RCC 7860 (cell line): ENCODE results near the gene BPIFB6.

Source experiments
- DNase-seq: peaks from one replicate; pipeline ENCODE4 v3.0.0-alpha.2; 2015; ENCODE audit warnings: low spot score
- FAIRE-seq: peaks from 2 replicates; lab custom pipeline; 2012; peaks lifted over from hg19 to GRCh38; lab: Jason Lieb, UNC

The BPIFB6 gene

GRCh38 chr20:33015114-33015484 lies 16.3 kb upstream of the BPIFB6 start:
- no peak for DNase-seq
- no peak for FAIRE-seq

GRCh38 chr20:33015700-33016580 lies 15.5 kb upstream of the BPIFB6 start:
- DNase-seq: no peak
- no peak for FAIRE-seq

GRCh38 chr20:33016581-33017109 lies 14.8 kb upstream of the BPIFB6 start:
- no peak for DNase-seq
- no peak for FAIRE-seq

GRCh38 chr20:33017542-33017941 lies 13.9 kb upstream of the BPIFB6 start:
- FAIRE-seq (no peak), DNase-seq (no peak)

- FAIRE-seq (no peak), DNase-seq (no peak)
Measured at GRCh38 chr20:33018169-33018931, 13.1 kb upstream of the BPIFB6 start.

- FAIRE-seq: no peak
Measured at GRCh38 chr20:33019465-33020277, 11.8 kb upstream of the BPIFB6 start.

GRCh38 chr20:33020278-33021161 lies 10.9 kb upstream of the BPIFB6 start:
- FAIRE-seq: no peak
- DNase-seq: no peak

More at GRCh38 chr20:33019465-33020277, 11.8 kb upstream of the BPIFB6 start:
- DNase-seq: no peak

GRCh38 chr20:33021879-33022278 lies 9.6 kb upstream of the BPIFB6 start:
- FAIRE-seq: no peak
- no peak for DNase-seq

- FAIRE-seq: no peak
Measured at GRCh38 chr20:33022289-33022688, 9.2 kb upstream of the BPIFB6 start.

GRCh38 chr20:33022694-33023438 lies 8.6 kb upstream of the BPIFB6 start:
- FAIRE-seq (no peak), DNase-seq (no peak)

More at GRCh38 chr20:33022289-33022688, 9.2 kb upstream of the BPIFB6 start:
- no peak for DNase-seq

- no peak for DNase-seq
- no peak for FAIRE-seq
Measured at GRCh38 chr20:33023439-33024242, 7.8 kb upstream of the BPIFB6 start.

- FAIRE-seq: no peak
- DNase-seq: no peak
Measured at GRCh38 chr20:33024243-33024560, 7.2 kb upstream of the BPIFB6 start.

- no peak for FAIRE-seq
- DNase-seq: no peak
Measured at GRCh38 chr20:33024609-33025317, 6.7 kb upstream of the BPIFB6 start.

GRCh38 chr20:33025318-33025876 lies 6.1 kb upstream of the BPIFB6 start:
- FAIRE-seq (no peak), DNase-seq (no peak)

GRCh38 chr20:33026072-33026778 lies 5.2 kb upstream of the BPIFB6 start:
- no peak for DNase-seq
- no peak for FAIRE-seq

- DNase-seq (no peak), FAIRE-seq (no peak)
Measured at GRCh38 chr20:33026779-33027759, 4.4 kb upstream of the BPIFB6 start.
